WTC11 (cell line): ENCODE data around the gene FBLL1. TPM values are rescaled to one million over a fixed set of nuclear protein-coding genes. Genes with fewer than 3 reads are reported as not detected.

ENCODE experiments used
- ATAC-seq: fragments of 200-7000 bp; cut with Tn5 transposase; 2 replicates; pipeline ENCODE4 v1.10.0; 2021; ENCODE audit warnings: mild to moderate bottlenecking, moderate library complexity
- CTCF ChIA-PET: fragments of 300-600 bp; sonication (Branson Sonifier 250); formaldehyde crosslinking; loops from one replicate; lab custom pipeline; 2021; ENCODE audit warnings: antibody characterized with exemption; lab: Charles Lee
- POLR2A ChIA-PET: fragments of 350-600 bp; sonication (Branson Sonifier 250); formaldehyde crosslinking; loops from one replicate; lab custom pipeline; 2021; ENCODE audit warnings: antibody characterized with exemption; lab: Charles Lee
- DNase-seq: peaks from one replicate; pipeline ENCODE4 v3.0.0; 2021; ENCODE audit warnings: low spot score
- H3K27ac Mint-ChIP-seq: 2 replicates; pipeline ENCODE4 v1.8.0; 2021; ENCODE audit warnings: mixed read lengths
- H3K27me3 Mint-ChIP-seq: 2 replicates; pipeline ENCODE4 v1.8.0; 2021; ENCODE audit warnings: low read depth, mild to moderate bottlenecking, moderate library complexity, mixed read lengths
- H3K36me3 Mint-ChIP-seq: 2 replicates; pipeline ENCODE4 v1.8.0; 2021; ENCODE audit warnings: mixed read lengths
- H3K4me1 Mint-ChIP-seq: 2 replicates; pipeline ENCODE4 v1.8.0; 2022; ENCODE audit warnings: mixed read lengths
- H3K4me3 Mint-ChIP-seq: 2 replicates; pipeline ENCODE4 v1.8.0; 2021; ENCODE audit warnings: mild to moderate bottlenecking, moderate library complexity, mixed read lengths
- H3K9me3 Mint-ChIP-seq: 2 replicates; pipeline ENCODE4 v1.8.0; 2021; ENCODE audit warnings: mixed read lengths
- CREM ChIP-seq: sonication (generic); formaldehyde crosslinking; IDR thresholded peaks from 2 replicates; pipeline ENCODE4 v1.8.1; 2022; ENCODE audit warnings: mild to moderate bottlenecking, missing genetic modification reagents, moderate library complexity
- ETV6 ChIP-seq: sonication (generic); formaldehyde crosslinking; IDR thresholded peaks from 2 replicates; pipeline ENCODE4 v1.8.1; 2022; ENCODE audit warnings: mild to moderate bottlenecking, missing genetic modification reagents
- JUN ChIP-seq: sonication (generic); formaldehyde crosslinking; IDR thresholded peaks from 2 replicates; pipeline ENCODE4 v1.8.0; 2023; ENCODE audit warnings: mild to moderate bottlenecking, missing genetic modification reagents
- NFE2L1 ChIP-seq: sonication (generic); formaldehyde crosslinking; IDR thresholded peaks from 2 replicates; pipeline ENCODE4 v1.8.1; 2023; ENCODE audit warnings: missing genetic modification reagents
- OVOL2 ChIP-seq: fragments of 250-450 bp; sonication (Bioruptor Pico); IDR thresholded peaks from 2 replicates; pipeline ENCODE4 v1.9.0; 2021; ENCODE audit warnings: mild to moderate bottlenecking, borderline replicate concordance
- TCF7 ChIP-seq: sonication (generic); formaldehyde crosslinking; IDR thresholded peaks from 2 replicates; pipeline ENCODE4 v1.8.0; 2022; ENCODE audit warnings: mild to moderate bottlenecking, low read depth, missing genetic modification reagents, moderate library complexity
- ZNF219 ChIP-seq: sonication (generic); formaldehyde crosslinking; IDR thresholded peaks from 2 replicates; pipeline ENCODE4 v1.8.0; 2023; ENCODE audit warnings: missing genetic modification reagents, mild to moderate bottlenecking, borderline replicate concordance
- ZNF317 ChIP-seq: sonication (generic); formaldehyde crosslinking; IDR thresholded peaks from 2 replicates; pipeline ENCODE4 v1.8.1; 2023; ENCODE audit warnings: low read depth, mild to moderate bottlenecking, moderate library complexity, missing genetic modification reagents, borderline replicate concordance
- ZNF396 ChIP-seq: fragments of 250-450 bp; sonication (Bioruptor Pico); IDR thresholded peaks from 2 replicates; pipeline ENCODE4 v1.8.0; 2021; ENCODE audit warnings: mild to moderate bottlenecking, moderate library complexity, borderline replicate concordance
- total RNA-seq: library from RNA; stranded (reverse); gene quantifications from 3 replicates; pipeline ENCODE4 v1.2.3, GENCODE V29; 2021
- TF ChIP-seq, protein P1 (sequence below): fragments of 250-450 bp; sonication (Bioruptor Pico); IDR thresholded peaks from 2 replicates; pipeline ENCODE4 v2.1.2; 2022; ENCODE audit warnings: mild to moderate bottlenecking, moderate library complexity
- TF ChIP-seq, protein P2 (sequence below): sonication (generic); formaldehyde crosslinking; IDR thresholded peaks from 2 replicates; pipeline ENCODE4 v1.8.1; 2022; ENCODE audit warnings: mild to moderate bottlenecking, missing genetic modification reagents, moderate library complexity, borderline replicate concordance
- TF ChIP-seq, protein P3 (sequence below): sonication (generic); formaldehyde crosslinking; IDR thresholded peaks from 2 replicates; pipeline ENCODE4 v1.8.0; 2022; ENCODE audit warnings: mild to moderate bottlenecking, missing genetic modification reagents
- TF ChIP-seq, protein P4 (sequence below): fragments of 250-450 bp; sonication (Bioruptor Pico); IDR thresholded peaks from 2 replicates; pipeline ENCODE4 v1.9.0; 2021; ENCODE audit warnings: mild to moderate bottlenecking, borderline replicate concordance
- TF ChIP-seq, protein P5 (sequence below): sonication (generic); formaldehyde crosslinking; IDR thresholded peaks from 2 replicates; pipeline ENCODE4 v1.8.1; 2022; ENCODE audit warnings: missing genetic modification reagents, borderline replicate concordance

FBLL1 gene
- total RNA-seq, 1 experiment from 2014 or later: 5.3 TPM

DNA sequence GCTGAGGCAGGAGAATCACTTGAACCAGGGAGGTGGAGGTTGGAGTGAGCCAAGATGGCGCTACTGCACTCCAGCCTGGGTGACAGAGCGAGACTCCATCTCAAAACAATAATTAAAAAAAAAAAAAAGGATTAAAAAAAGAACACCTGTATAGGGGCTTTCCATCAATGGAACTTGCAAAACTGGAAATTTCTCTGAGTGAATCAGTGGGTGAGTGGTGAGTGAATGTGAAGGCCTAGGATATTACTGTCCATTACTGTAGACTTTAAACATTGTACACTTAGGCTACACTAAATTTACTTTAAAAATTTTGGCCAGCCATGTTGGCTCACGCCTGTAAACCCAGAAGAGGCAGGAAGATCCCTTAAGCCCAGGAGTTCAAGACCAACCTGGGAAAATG is 48.5 kb upstream of the FBLL1 start (continued):
- TF ChIP-seq, protein P1, sequence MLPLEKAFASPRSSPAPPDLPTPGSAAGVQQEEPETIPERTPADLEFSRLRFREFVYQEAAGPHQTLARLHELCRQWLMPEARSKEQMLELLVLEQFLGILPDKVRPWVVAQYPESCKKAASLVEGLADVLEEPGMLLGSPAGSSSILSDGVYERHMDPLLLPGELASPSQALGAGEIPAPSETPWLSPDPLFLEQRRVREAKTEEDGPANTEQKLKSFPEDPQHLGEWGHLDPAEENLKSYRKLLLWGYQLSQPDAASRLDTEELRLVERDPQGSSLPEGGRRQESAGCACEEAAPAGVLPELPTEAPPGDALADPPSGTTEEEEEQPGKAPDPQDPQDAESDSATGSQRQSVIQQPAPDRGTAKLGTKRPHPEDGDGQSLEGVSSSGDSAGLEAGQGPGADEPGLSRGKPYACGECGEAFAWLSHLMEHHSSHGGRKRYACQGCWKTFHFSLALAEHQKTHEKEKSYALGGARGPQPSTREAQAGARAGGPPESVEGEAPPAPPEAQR (CRISPR knock-in tag): no peak
- TF ChIP-seq OVOL2 (CRISPR knock-in tag) (no peak), NFE2L1 (CRISPR knock-in tag) (no peak)
- TF ChIP-seq, all 79 proteins: peak for 0

DNA sequence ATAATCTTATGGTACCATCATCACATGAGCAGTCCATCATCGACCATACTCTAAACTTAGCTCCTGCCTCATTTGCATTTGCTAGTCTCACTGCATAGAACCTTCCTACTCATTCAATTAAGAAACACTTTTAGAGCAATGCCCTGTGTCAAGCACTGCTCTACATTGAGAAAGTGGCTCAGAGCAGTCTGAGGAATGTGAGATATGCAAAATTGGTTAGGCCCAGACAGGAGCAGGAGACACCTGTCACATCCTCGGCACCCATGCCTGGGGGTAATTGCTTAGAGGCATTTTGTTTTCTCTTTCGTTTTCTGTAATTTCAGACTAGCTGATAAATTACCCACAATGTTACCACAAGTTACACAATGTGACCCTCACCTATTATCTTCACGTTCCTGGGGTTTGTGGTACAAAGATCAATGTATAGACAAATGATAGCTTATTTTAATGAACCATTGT is 47.7 kb upstream of the FBLL1 start:
- Mint-ChIP-seq H3K27ac (no peak overlapping the region), H3K36me3 (peaks cover 2% of the 10 kb centered on the region; the same call in 1 of the 2 replicates), H3K27me3 (peaks cover 12% of the 10 kb centered on the region), H3K4me3 (no peak overlapping the region), H3K9me3 (no peaks in the 10 kb centered on the region), H3K4me1 (peaks cover 4% of the 10 kb centered on the region; the same call in 1 of the 2 replicates)
- ChIA-PET CTCF (no interaction called here), POLR2A (no interaction called here)
- ATAC-seq (no peak), DNase-seq (no peak)
- no peak for TF ChIP-seq JUN (CRISPR knock-in tag)
- no peak for TF ChIP-seq ETV6 (CRISPR knock-in tag)
- TF ChIP-seq, protein P2, sequence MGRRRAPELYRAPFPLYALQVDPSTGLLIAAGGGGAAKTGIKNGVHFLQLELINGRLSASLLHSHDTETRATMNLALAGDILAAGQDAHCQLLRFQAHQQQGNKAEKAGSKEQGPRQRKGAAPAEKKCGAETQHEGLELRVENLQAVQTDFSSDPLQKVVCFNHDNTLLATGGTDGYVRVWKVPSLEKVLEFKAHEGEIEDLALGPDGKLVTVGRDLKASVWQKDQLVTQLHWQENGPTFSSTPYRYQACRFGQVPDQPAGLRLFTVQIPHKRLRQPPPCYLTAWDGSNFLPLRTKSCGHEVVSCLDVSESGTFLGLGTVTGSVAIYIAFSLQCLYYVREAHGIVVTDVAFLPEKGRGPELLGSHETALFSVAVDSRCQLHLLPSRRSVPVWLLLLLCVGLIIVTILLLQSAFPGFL (CRISPR knock-in tag): no peak
- TF ChIP-seq ZNF219 (CRISPR knock-in tag): no peak
- TF ChIP-seq CREM (CRISPR knock-in tag): no peak
- TF ChIP-seq ZNF317: no peak
- TF ChIP-seq NFE2L1 (CRISPR knock-in tag): no peak
- TF ChIP-seq, protein P3, sequence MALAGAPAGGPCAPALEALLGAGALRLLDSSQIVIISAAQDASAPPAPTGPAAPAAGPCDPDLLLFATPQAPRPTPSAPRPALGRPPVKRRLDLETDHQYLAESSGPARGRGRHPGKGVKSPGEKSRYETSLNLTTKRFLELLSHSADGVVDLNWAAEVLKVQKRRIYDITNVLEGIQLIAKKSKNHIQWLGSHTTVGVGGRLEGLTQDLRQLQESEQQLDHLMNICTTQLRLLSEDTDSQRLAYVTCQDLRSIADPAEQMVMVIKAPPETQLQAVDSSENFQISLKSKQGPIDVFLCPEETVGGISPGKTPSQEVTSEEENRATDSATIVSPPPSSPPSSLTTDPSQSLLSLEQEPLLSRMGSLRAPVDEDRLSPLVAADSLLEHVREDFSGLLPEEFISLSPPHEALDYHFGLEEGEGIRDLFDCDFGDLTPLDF (CRISPR knock-in tag): no peak
- no peak for TF ChIP-seq ZNF396 (CRISPR knock-in tag)
- no peak for TF ChIP-seq TCF7 (CRISPR knock-in tag)
- TF ChIP-seq, protein P4, sequence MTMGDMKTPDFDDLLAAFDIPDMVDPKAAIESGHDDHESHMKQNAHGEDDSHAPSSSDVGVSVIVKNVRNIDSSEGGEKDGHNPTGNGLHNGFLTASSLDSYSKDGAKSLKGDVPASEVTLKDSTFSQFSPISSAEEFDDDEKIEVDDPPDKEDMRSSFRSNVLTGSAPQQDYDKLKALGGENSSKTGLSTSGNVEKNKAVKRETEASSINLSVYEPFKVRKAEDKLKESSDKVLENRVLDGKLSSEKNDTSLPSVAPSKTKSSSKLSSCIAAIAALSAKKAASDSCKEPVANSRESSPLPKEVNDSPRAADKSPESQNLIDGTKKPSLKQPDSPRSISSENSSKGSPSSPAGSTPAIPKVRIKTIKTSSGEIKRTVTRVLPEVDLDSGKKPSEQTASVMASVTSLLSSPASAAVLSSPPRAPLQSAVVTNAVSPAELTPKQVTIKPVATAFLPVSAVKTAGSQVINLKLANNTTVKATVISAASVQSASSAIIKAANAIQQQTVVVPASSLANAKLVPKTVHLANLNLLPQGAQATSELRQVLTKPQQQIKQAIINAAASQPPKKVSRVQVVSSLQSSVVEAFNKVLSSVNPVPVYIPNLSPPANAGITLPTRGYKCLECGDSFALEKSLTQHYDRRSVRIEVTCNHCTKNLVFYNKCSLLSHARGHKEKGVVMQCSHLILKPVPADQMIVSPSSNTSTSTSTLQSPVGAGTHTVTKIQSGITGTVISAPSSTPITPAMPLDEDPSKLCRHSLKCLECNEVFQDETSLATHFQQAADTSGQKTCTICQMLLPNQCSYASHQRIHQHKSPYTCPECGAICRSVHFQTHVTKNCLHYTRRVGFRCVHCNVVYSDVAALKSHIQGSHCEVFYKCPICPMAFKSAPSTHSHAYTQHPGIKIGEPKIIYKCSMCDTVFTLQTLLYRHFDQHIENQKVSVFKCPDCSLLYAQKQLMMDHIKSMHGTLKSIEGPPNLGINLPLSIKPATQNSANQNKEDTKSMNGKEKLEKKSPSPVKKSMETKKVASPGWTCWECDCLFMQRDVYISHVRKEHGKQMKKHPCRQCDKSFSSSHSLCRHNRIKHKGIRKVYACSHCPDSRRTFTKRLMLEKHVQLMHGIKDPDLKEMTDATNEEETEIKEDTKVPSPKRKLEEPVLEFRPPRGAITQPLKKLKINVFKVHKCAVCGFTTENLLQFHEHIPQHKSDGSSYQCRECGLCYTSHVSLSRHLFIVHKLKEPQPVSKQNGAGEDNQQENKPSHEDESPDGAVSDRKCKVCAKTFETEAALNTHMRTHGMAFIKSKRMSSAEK (CRISPR knock-in tag): no peak
- TF ChIP-seq, protein P5, sequence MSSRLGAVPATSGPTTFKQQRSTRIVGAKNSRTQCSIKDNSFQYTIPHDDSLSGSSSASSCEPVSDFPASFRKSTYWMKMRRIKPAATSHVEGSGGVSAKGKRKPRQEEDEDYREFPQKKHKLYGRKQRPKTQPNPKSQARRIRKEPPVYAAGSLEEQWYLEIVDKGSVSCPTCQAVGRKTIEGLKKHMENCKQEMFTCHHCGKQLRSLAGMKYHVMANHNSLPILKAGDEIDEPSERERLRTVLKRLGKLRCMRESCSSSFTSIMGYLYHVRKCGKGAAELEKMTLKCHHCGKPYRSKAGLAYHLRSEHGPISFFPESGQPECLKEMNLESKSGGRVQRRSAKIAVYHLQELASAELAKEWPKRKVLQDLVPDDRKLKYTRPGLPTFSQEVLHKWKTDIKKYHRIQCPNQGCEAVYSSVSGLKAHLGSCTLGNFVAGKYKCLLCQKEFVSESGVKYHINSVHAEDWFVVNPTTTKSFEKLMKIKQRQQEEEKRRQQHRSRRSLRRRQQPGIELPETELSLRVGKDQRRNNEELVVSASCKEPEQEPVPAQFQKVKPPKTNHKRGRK (CRISPR knock-in tag): no peak
